ENCODE data around the gene OR7C1. TPM values are rescaled to one million over a fixed set of nuclear protein-coding genes. Genes with fewer than 3 reads are reported as not detected.

OR7C1 gene
- total and polyA plus RNA-seq, 9 donors = 0.05 to 0.13 TPM; not detected in 7

Small RNAs within 50 kb of the gene (small RNA-seq; reads per million reads assigned to genes)
- not detected for gene AC005255.1

Other genes starting within 250 kb of the OR7C1 start
- under 1 TPM in 2 of 7 donors, not detected in 5; 0.13 to 0.15 TPM for gene ADGRE3, start 160.3 kb downstream of the OR7C1 start, total RNA-seq
- under 1 TPM in 1 of 2 donors, not detected in 1; 0.43 TPM for gene ADGRE3, start 160.3 kb downstream of the OR7C1 start, polyA plus RNA-seq
- gene ZNF333, start 145.1 kb downstream of the OR7C1 start, total RNA-seq = 10 to 100 TPM; 19.2 to 47.6 (median 35.0) TPM
- 10 to 100 TPM; 21.7 to 22.0 TPM for gene ZNF333, start 145.1 kb downstream of the OR7C1 start, polyA plus RNA-seq
- gene ADGRE2, start 56.6 kb downstream of the OR7C1 start, total RNA-seq = 1 to 10 TPM in 4 of 7 donors, under 1 TPM in 3; 0.45 to 4.2 (median 1.0) TPM
- 1 to 10 TPM in 1 of 2 donors, under 1 TPM in 1; 0.24 to 1.8 TPM for gene ADGRE2, start 56.6 kb downstream of the OR7C1 start, polyA plus RNA-seq
- gene OR7A5, start within 50 bp of the OR7C1 start, total RNA-seq = under 1 TPM in 2 of 7 donors, not detected in 5; 0.12 TPM
- not detected for gene OR7A5, start within 50 bp of the OR7C1 start, polyA plus RNA-seq
- gene OR7A10, start 13.7 kb upstream of the OR7C1 start, total RNA-seq = not detected
- gene OR7A10, start 13.7 kb upstream of the OR7C1 start, polyA plus RNA-seq = not detected
- not detected for gene OR7A17, start 50.9 kb upstream of the OR7C1 start, total RNA-seq
- not detected for gene OR7A17, start 50.9 kb upstream of the OR7C1 start, polyA plus RNA-seq
- gene OR7C2, start 106.3 kb upstream of the OR7C1 start, total RNA-seq = not detected
- gene OR7C2, start 106.3 kb upstream of the OR7C1 start, polyA plus RNA-seq = not detected
- not detected for gene SLC1A6, start 144.7 kb upstream of the OR7C1 start, total RNA-seq
- under 1 TPM in 1 of 2 donors, not detected in 1; 0.08 TPM for gene SLC1A6, start 144.7 kb upstream of the OR7C1 start, polyA plus RNA-seq
- not detected for gene CASP14, start 214.3 kb upstream of the OR7C1 start, total RNA-seq
- gene CASP14, start 214.3 kb upstream of the OR7C1 start, polyA plus RNA-seq = not detected
- not detected for gene OR1I1, start 247.0 kb upstream of the OR7C1 start, total RNA-seq
- gene OR1I1, start 247.0 kb upstream of the OR7C1 start, polyA plus RNA-seq = not detected

All from ovary (tissue), 9 donors.